ENCODE data around the gene DUOX1.
"Not testable (repeated sequence)": the region's sequence is repeated elsewhere in the genome, so short reads cannot be mapped to it uniquely, and the experiment has no call there.

Gene DUOX1

GRCh38 chr15:45129651-45130129 is at the start of gene DUOX1, which contains the start of gene DUOXA1:
Gene DUOX1, plus strand, starts transcription at chr15:45129994. Its CDS starts 1,973 bp downstream, at chr15:45131967.
Gene DUOXA1, minus strand, starts transcription at chr15:45129879. Its CDS starts 6,865 bp downstream, at chr15:45123014.
- no peak for DNase-seq (ENCODE audit: extremely low read depth in 1 of 2, low read depth in 1 of 2)

GRCh38 chr15:45080593-45080992 is 49.2 kb upstream of the DUOX1 start:
- not testable (repeated sequence) for DNase-seq (ENCODE audit: extremely low read depth in 1 of 2, low read depth in 1 of 2)

GRCh38 chr15:45082412-45082811 is 47.4 kb upstream of the DUOX1 start:
- DNase-seq (ENCODE audit: extremely low read depth in 1 of 2, low read depth in 1 of 2): not testable (repeated sequence)

- no peak for DNase-seq (ENCODE audit: extremely low read depth in 1 of 2, low read depth in 1 of 2)
Measured at GRCh38 chr15:45083223-45083622, 46.6 kb upstream of the DUOX1 start.

- DNase-seq (ENCODE audit: extremely low read depth in 1 of 2, low read depth in 1 of 2): no peak
Measured at GRCh38 chr15:45084163-45084562, 45.6 kb upstream of the DUOX1 start.

- no peak for DNase-seq (ENCODE audit: extremely low read depth in 1 of 2, low read depth in 1 of 2)
Measured at GRCh38 chr15:45087513-45087912, 42.3 kb upstream of the DUOX1 start.

- DNase-seq (ENCODE audit: extremely low read depth in 1 of 2, low read depth in 1 of 2): no peak
Measured at GRCh38 chr15:45088801-45089711, 40.7 kb upstream of the DUOX1 start.

GRCh38 chr15:45089712-45090373 is 40.0 kb upstream of the DUOX1 start:
- no peak for DNase-seq (ENCODE audit: extremely low read depth in 1 of 2, low read depth in 1 of 2)

GRCh38 chr15:45091161-45091560 is 38.6 kb upstream of the DUOX1 start:
- no peak for DNase-seq (ENCODE audit: extremely low read depth in 1 of 2, low read depth in 1 of 2)

- DNase-seq (ENCODE audit: extremely low read depth in 1 of 2, low read depth in 1 of 2): no peak
Measured at GRCh38 chr15:45091576-45091975, 38.2 kb upstream of the DUOX1 start.

- DNase-seq (ENCODE audit: extremely low read depth in 1 of 2, low read depth in 1 of 2): no peak
Measured at GRCh38 chr15:45093013-45093412, 36.8 kb upstream of the DUOX1 start.

- DNase-seq (ENCODE audit: extremely low read depth in 1 of 2, low read depth in 1 of 2): no peak
Measured at GRCh38 chr15:45093622-45094357, 36.0 kb upstream of the DUOX1 start.

- DNase-seq (ENCODE audit: extremely low read depth in 1 of 2, low read depth in 1 of 2): no peak
Measured at GRCh38 chr15:45094358-45094730, 35.5 kb upstream of the DUOX1 start.

GRCh38 chr15:45095661-45096060 is 34.1 kb upstream of the DUOX1 start:
- DNase-seq (ENCODE audit: extremely low read depth in 1 of 2, low read depth in 1 of 2): no peak

GRCh38 chr15:45097466-45097865 is 32.3 kb upstream of the DUOX1 start:
- no peak for DNase-seq (ENCODE audit: extremely low read depth in 1 of 2, low read depth in 1 of 2)

GRCh38 chr15:45099549-45100165 is 30.1 kb upstream of the DUOX1 start:
- no peak for DNase-seq (ENCODE audit: extremely low read depth in 1 of 2, low read depth in 1 of 2)

- no peak for DNase-seq (ENCODE audit: extremely low read depth in 1 of 2, low read depth in 1 of 2)
Measured at GRCh38 chr15:45100884-45101625, 28.7 kb upstream of the DUOX1 start.

- DNase-seq (ENCODE audit: extremely low read depth in 1 of 2, low read depth in 1 of 2): no peak
Measured at GRCh38 chr15:45101749-45102148, 28.0 kb upstream of the DUOX1 start.

- no peak for DNase-seq (ENCODE audit: extremely low read depth in 1 of 2, low read depth in 1 of 2)
Measured at GRCh38 chr15:45102226-45102625, 27.6 kb upstream of the DUOX1 start.

GRCh38 chr15:45104170-45104569 is 25.6 kb upstream of the DUOX1 start:
- not testable (repeated sequence) for DNase-seq (ENCODE audit: extremely low read depth in 1 of 2, low read depth in 1 of 2)

All from activated CD8-positive, alpha-beta memory T cell treated with anti-CD3 and anti-CD28 coated beads for 1 hour (primary cell).